K562 (cell line): Measurements from ENCODE around the gene SPATS2. TPM values are rescaled to one million over a fixed set of nuclear protein-coding genes. Genes with fewer than 3 reads are reported as not detected.

Experiments used
- ATAC-seq: fragments of 200-7000 bp; cut with Tn5 transposase; 3 replicates; pipeline ENCODE4 v1.9.1; 2020; ENCODE audit warnings: moderate library complexity
- BruUV-seq: library from RNA; stranded (reverse); fragments of 400-500 nt; replicated peaks from 2 replicates; lab custom pipeline; 2021; lab: Mats Ljungman, UMichigan
- CTCF ChIA-PET: fragments of 300-600 bp; formaldehyde crosslinking; extraction: SDS; loops from one replicate; lab custom pipeline; 2021; ENCODE audit warnings: low intra/inter-chr PET ratio; lab: Yijun Ruan, JAX
- POLR2A ChIA-PET: fragments of 300-600, 350-650 bp; sonication (Branson Sonifier 250); formaldehyde crosslinking; extraction: SDS; loops from one replicate; lab custom pipeline; 2021; ENCODE audit warnings: antibody characterized with exemption, inconsistent platforms; lab: Yijun Ruan, JAX
- DNase-seq, 4 experiments: peaks; one replicate each; pipeline versions ENCODE4 v3.0.0 to v3.0.0-alpha.2; 2011 to 2018; ENCODE audit warnings: low spot score in 3 of 4, mixed read lengths in 3 of 4; ENCODE audit errors: extremely low read depth in 1 of 4
- FAIRE-seq: peaks from 2 replicates; lab custom pipeline; 2011; peaks lifted over from hg19 to GRCh38; lab: Jason Lieb, UNC
- H2AFZ ChIP-seq: 2 replicates; pipeline ENCODE4 v1.6.0; 2011; ENCODE audit warnings: low read depth, low read length, control low read depth, inconsistent platforms
- H3K27ac ChIP-seq: fragments of 200-600 bp; 3 replicates; pipeline ENCODE4 v1.8.0; 2011; ENCODE audit warnings: low read depth, mild to moderate bottlenecking, control low read depth, inconsistent platforms, low read length, moderate library complexity, mixed read lengths; ENCODE audit errors: extremely low read depth
- H3K27me3 ChIP-seq, 2 experiments: fragments of 300-600 bp in 1 of 2; 2 replicates in 1 of 2; 3 replicates in 1 of 2; pipeline versions ENCODE4 v1.6.0 to v1.8.0; 2011; ENCODE audit warnings: inconsistent platforms in 2 of 2, low read length in 2 of 2, mild to moderate bottlenecking in 1 of 2, mixed read lengths in 1 of 2, moderate library complexity in 1 of 2; ENCODE audit not compliant: control insufficient read depth in 2 of 2, insufficient read depth in 2 of 2
- H3K36me3 ChIP-seq: fragments of 300-600 bp; 3 replicates; pipeline ENCODE4 v1.8.0; 2011; ENCODE audit warnings: mild to moderate bottlenecking, low read length, inconsistent platforms; ENCODE audit not compliant: control insufficient read depth, insufficient read depth
- H3K4me1 ChIP-seq, 2 experiments: fragments of 200-600 bp in 1 of 2; replicated peaks in 1 of 2; 2 replicates in 1 of 2; 3 replicates in 1 of 2; pipeline versions ENCODE4 v1.5.1 to v1.8.0; 2011; ENCODE audit warnings: inconsistent platforms in 2 of 2, low read length in 2 of 2, mild to moderate bottlenecking in 1 of 2, mixed read lengths in 1 of 2, moderate library complexity in 1 of 2; ENCODE audit not compliant: control insufficient read depth in 2 of 2, insufficient read depth in 2 of 2
- H3K4me2 ChIP-seq: 2 replicates; pipeline ENCODE4 v1.6.1; 2011; ENCODE audit warnings: low read length, control low read depth, inconsistent platforms, mixed read lengths; ENCODE audit not compliant: insufficient read depth
- H3K4me3 ChIP-seq: fragments of 200-600 bp; sonication (generic), shearing (Covaris generic); 2 replicates; pipeline ENCODE4 v1.5.1; 2016; ENCODE audit warnings: control low read depth, inconsistent platforms
- H3K79me2 ChIP-seq: fragments of 200-600 bp; 3 replicates; pipeline ENCODE4 v1.8.0; 2011; ENCODE audit warnings: low read length, inconsistent platforms; ENCODE audit not compliant: control insufficient read depth, insufficient read depth
- H3K9ac ChIP-seq, 2 experiments: 2 replicates each; pipeline versions ENCODE4 v1.6.0 to v1.6.1; 2011; ENCODE audit warnings: low read depth in 2 of 2, low read length in 2 of 2, control low read depth in 1 of 2, inconsistent platforms in 1 of 2, mild to moderate bottlenecking in 1 of 2, mixed read lengths in 1 of 2; ENCODE audit not compliant: insufficient read depth in 1 of 2
- H3K9me1 ChIP-seq: one replicate; pipeline ENCODE4 v1.6.0; 2011; ENCODE audit warnings: inconsistent platforms, mild to moderate bottlenecking, low read length, moderate library complexity; ENCODE audit not compliant: control insufficient read depth, insufficient read depth
- H3K9me3 ChIP-seq: replicated peaks from 2 replicates; pipeline ENCODE4 v1.5.1; 2011; ENCODE audit warnings: low read depth, low read length, inconsistent platforms; ENCODE audit not compliant: control insufficient read depth, insufficient read depth
- H4K20me1 ChIP-seq: replicated peaks from 2 replicates; pipeline ENCODE4 v1.6.1; 2011; ENCODE audit warnings: low read length, inconsistent platforms, mixed read lengths; ENCODE audit not compliant: control insufficient read depth, insufficient read depth
- BMI1 ChIP-seq: fragments of 150-350 bp; IDR thresholded peaks from 2 replicates; pipeline ENCODE4 v1.6.1; 2014; ENCODE audit warnings: low read length
- BRCA1 ChIP-seq, 2 experiments: fragments of 450-650 bp in 1 of 2; sonication (generic) in 1 of 2; formaldehyde crosslinking in 1 of 2; IDR thresholded peaks; 2 replicates each; pipeline versions ENCODE4 v1.5.0 to v1.6.1; 2017 to 2020; ENCODE audit warnings: mild to moderate bottlenecking in 1 of 2, missing genetic modification reagents in 1 of 2
- E2F3 ChIP-seq: fragments of 250-450 bp; sonication (Bioruptor Pico); IDR thresholded peaks from 2 replicates; pipeline ENCODE4 v1.4.0; 2020; ENCODE audit warnings: mild to moderate bottlenecking
- FOXA1 ChIP-seq: fragments of 450-650 bp; IDR thresholded peaks from 2 replicates; pipeline ENCODE4 v1.6.1; 2016; ENCODE audit warnings: mild to moderate bottlenecking, borderline replicate concordance
- PBX2 ChIP-seq, 2 experiments: IDR thresholded peaks in 1 of 2; conservative IDR thresholded peaks in 1 of 2; 2 replicates each; pipeline ENCODE4 v1.6.1; 2016; ENCODE audit warnings: low read depth in 2 of 2, mild to moderate bottlenecking in 1 of 2, missing compliant biosample characterization in 1 of 2, missing genetic modification characterization in 1 of 2, moderate library complexity in 1 of 2
- RNF2 ChIP-seq: sonication (generic); IDR thresholded peaks from 2 replicates; pipeline ENCODE4 v1.6.1; 2016
- SLC30A9 ChIP-seq: fragments of 250-450 bp; sonication (Bioruptor Pico); IDR thresholded peaks from 2 replicates; pipeline ENCODE4 v1.8.0; 2022; ENCODE audit warnings: mild to moderate bottlenecking, moderate library complexity
- SRF ChIP-seq, 2 experiments: fragments of 250-450, 450-650 bp in 1 of 2; sonication (Bioruptor Pico) in 1 of 2; sonication (generic) in 1 of 2; formaldehyde crosslinking; IDR thresholded peaks; 2 replicates each; pipeline versions ENCODE4 v1.5.0 to v1.5.1; 2020 to 2022; ENCODE audit warnings: mild to moderate bottlenecking in 1 of 2, missing genetic modification reagents in 1 of 2
- STAT6 ChIP-seq: sonication (generic); formaldehyde crosslinking; IDR thresholded peaks from 2 replicates; pipeline ENCODE4 v1.8.1; 2023; ENCODE audit warnings: mild to moderate bottlenecking, missing genetic modification reagents
- WHSC1 ChIP-seq: IDR thresholded peaks from one replicate; pipeline ENCODE4 v1.6.1; 2012; ENCODE audit warnings: low read length, control low read depth, inconsistent platforms
- ZNF174 ChIP-seq: fragments of 250-450 bp; sonication (Bioruptor Pico); IDR thresholded peaks from 2 replicates; pipeline ENCODE4 v1.4.0; 2020; ENCODE audit warnings: mild to moderate bottlenecking
- ZNF217 ChIP-seq: sonication (generic); formaldehyde crosslinking; IDR thresholded peaks from 2 replicates; pipeline ENCODE4 v1.8.0; 2022; ENCODE audit warnings: mild to moderate bottlenecking, missing genetic modification reagents
- WGBS: fragments of 100-300 bp; shearing (Covaris generic); methylation state at CpG from one replicate; pipeline ENCODE4 v1.1.6; 2016; ENCODE audit warnings: low coverage, mixed read lengths; ENCODE audit not compliant: insufficient coverage; ENCODE audit errors: missing lambda C conversion rate; 5-methylcytosine and 5-hydroxymethylcytosine counted together
- in situ Hi-C: fragments of 300-500 bp; cut with MboI; formaldehyde crosslinking; loops from 4 replicates; pipeline ENCODE4 v1.15.0; 2018; ENCODE audit warnings: inconsistent platforms, mixed read lengths
- intact Hi-C: fragments of 100-400 bp; cut with micrococcal nuclease; formaldehyde crosslinking; loops from 2 replicates; pipeline ENCODE4 v1.14.2; 2022
- polyA plus RNA-seq, 8 experiments: library from polyadenylated mRNA; depleted of rRNA in 4 of 8; stranded (reverse) in 5 of 8; unstranded in 3 of 8; fragments of >200 nt; fragmentation: Nextera tagmentation in 2 of 8; fragmentation: Illumina TruSeq in 1 of 8; extraction: Ambion mirVana in 2 of 8; extraction: Trizol in 1 of 8; gene quantifications; 2 replicates each; pipeline versions ENCODE4 v1.2.1 to v1.2.3, GENCODE V29; 2011 to 2014; ENCODE audit warnings: inconsistent platforms in 1 of 8, missing spikeins in 1 of 8
- total RNA-seq, 7 experiments: library from RNA; depleted of rRNA in 6 of 7; stranded (reverse); fragments of >200 nt in 6 of 7; fragmentation: Illumina TruSeq in 2 of 7; extraction: Trizol in 2 of 7; gene quantifications; 2 replicates each; pipeline versions ENCODE4 v1.2.1 to v1.2.3, GENCODE V29; 2011 to 2021; ENCODE audit warnings: low replicate concordance in 1 of 7

SPATS2 gene
- total and polyA plus RNA-seq, 9 of the 15 experiments (the other 6 are each of a cell fraction or from before 2014, with no cell fraction given), result 5.4 to 48.2 (median 17.5) TPM

DNA sequence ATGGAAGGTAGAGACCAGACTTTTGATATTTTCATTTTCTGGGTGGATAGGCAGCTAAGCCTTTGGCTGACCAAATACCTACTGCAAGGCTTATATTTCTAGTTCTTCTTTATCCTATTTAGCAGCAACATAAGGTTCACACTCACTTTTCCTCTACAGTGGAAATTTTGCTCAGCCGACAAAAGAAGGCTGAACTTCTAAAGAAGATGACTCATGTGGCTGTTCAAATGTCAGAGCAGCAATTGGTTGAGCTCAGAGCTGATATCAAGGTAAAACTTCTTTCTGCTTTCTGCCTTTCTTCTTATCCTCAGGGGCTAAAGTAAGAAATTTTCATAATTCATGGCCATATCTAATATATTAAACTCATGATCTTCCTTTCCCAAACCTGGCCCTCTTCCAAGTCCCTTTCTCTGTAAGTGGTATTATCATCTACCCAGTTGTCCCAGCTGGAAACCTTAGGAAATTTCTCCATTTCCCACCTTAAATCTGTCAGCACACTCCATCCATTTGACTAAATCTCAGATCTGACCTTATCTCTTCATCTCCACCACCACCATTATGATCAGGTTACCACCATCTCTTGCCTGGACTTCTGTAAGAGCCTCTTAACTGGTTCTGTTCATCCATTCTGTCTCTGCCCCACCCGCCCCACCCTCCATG lies 151.8 kb downstream of the SPATS2 start (continued):
- TF ChIP-seq STAT6 (CRISPR knock-in tag) (no peak), ZNF174 (CRISPR knock-in tag) (no peak), RNF2 (no peak), SRF (CRISPR knock-in tag; IDR thresholded peaks at IDR 0.05) (no peak), ZNF217 (CRISPR knock-in tag) (no peak)

GRCh38 chr12:49519574-49519936 lies 152.3 kb downstream of the SPATS2 start:
- no TSS peak for BruUV-seq
- intact Hi-C loops, result no loop called here
- Histone ChIP-seq H3K27ac (no peak overlapping the region), H3K9ac (no peak overlapping the region), H3K36me3 (peaks cover 13% of the 10 kb centered on the region; the same call in 2 of the 3 replicates), H4K20me1 (no peaks in the 10 kb centered on the region), H3K9me1 (no peaks in the 10 kb centered on the region), H2AFZ (no peak overlapping the region), H3K9me3 (no peaks in the 10 kb centered on the region), H3K27me3 (no peaks in the 10 kb centered on the region), H3K4me3 (no peak overlapping the region), H3K4me1 (no peaks in the 10 kb centered on the region), H3K4me2 (no peak overlapping the region), H3K79me2 (no peaks in the 10 kb centered on the region)
- DNase-seq, result no peak
- no peak for ATAC-seq
- CTCF ChIA-PET, result no interaction called here
- WGBS, result 75% methylated on average over 3 of the region's 5 CpGs
- no peak for FAIRE-seq
- in situ Hi-C loops, result loop anchor here (5.0 kb wide), 1 partner anchor 157 kb away; no protein-coding TSS in a partner anchor
- POLR2A ChIA-PET, result no interaction called here
- TF ChIP-seq PBX2 (CRISPR knock-in tag; IDR thresholded peaks at IDR 0.05; ENCODE audit: low read depth) (no peak), PBX2 (tag; conservative IDR thresholded peaks at IDR 0.05; ENCODE audit: low read depth) (no peak), SLC30A9 (CRISPR knock-in tag) (no peak), WHSC1 (no peak), FOXA1 (no peak), E2F3 (no peak), BMI1 (no peak), BRCA1 (IDR thresholded peaks at IDR 0.05) (no peak), BRCA1 (CRISPR knock-in tag; IDR thresholded peaks at IDR 0.05) (no peak)
